OCI-LY3 (cell line): ENCODE data around the gene NXT1.

ENCODE experiments used
- H2AFZ ChIP-seq: fragments of 200-600, 300-600 bp; shearing (Covaris generic); 2 replicates; pipeline ENCODE4 v1.6.0; 2014; ENCODE audit warnings: antibody characterized with exemption, low read depth, low read length
- H3K27ac ChIP-seq: fragments of 200-600, 300-600 bp; sonication (generic); 2 replicates; pipeline ENCODE4 v1.5.1; 2014; ENCODE audit warnings: mild to moderate bottlenecking, low read length, moderate library complexity, mixed read lengths
- H3K27me3 ChIP-seq: fragments of 200-600, 300-600 bp; sonication (generic); 2 replicates; pipeline ENCODE4 v1.6.1; 2014; ENCODE audit warnings: low read depth, low read length, mixed read lengths
- H3K36me3 ChIP-seq: fragments of 200-600, 300-600 bp; sonication (generic); replicated peaks from 2 replicates; pipeline ENCODE3; 2014; ENCODE audit warnings: low read depth, low read length, mixed read lengths
- H3K4me1 ChIP-seq: fragments of 300-600, 200-600 bp; sonication (generic); 2 replicates; pipeline ENCODE4 v1.6.1; 2014; ENCODE audit warnings: low read length, mixed read lengths
- H3K4me2 ChIP-seq: fragments of 200-600, 300-600 bp; sonication (generic); 2 replicates; pipeline ENCODE4 v1.6.1; 2014; ENCODE audit warnings: low read length, mixed read lengths
- H3K4me3 ChIP-seq: fragments of 300-600, 200-600 bp; sonication (generic); 2 replicates; pipeline ENCODE4 v1.5.1; 2014; ENCODE audit warnings: antibody characterized with exemption, mild to moderate bottlenecking, low read length, moderate library complexity
- H3K79me2 ChIP-seq: fragments of 300-600, 200-600 bp; shearing (Covaris generic); 2 replicates; pipeline ENCODE4 v1.6.1; 2014; ENCODE audit warnings: mild to moderate bottlenecking, low read length, mixed read lengths
- H3K9ac ChIP-seq: fragments of 300-600, 200-600 bp; shearing (Covaris generic); 2 replicates; pipeline ENCODE4 v1.6.0; 2014; ENCODE audit warnings: mild to moderate bottlenecking, low read length, moderate library complexity
- H3K9me3 ChIP-seq: fragments of 200-600, 300-600 bp; shearing (Covaris generic); 2 replicates; pipeline ENCODE4 v1.6.1; 2014; ENCODE audit warnings: low read length, mixed read lengths; ENCODE audit not compliant: insufficient read depth
- H4K20me1 ChIP-seq: fragments of 200-600, 300-600 bp; sonication (generic); 2 replicates; pipeline ENCODE4 v1.6.1; 2016; ENCODE audit warnings: low read length, mixed read lengths; ENCODE audit not compliant: insufficient read depth
- EZH2phosphoT487 ChIP-seq: fragments of 200-600 bp; shearing (Covaris generic); IDR thresholded peaks from 2 replicates; pipeline ENCODE4 v1.6.1; 2018; ENCODE audit warnings: antibody characterized with exemption, mixed run types, low read depth
- TF ChIP-seq, protein P1 (sequence below): fragments of 200-600, 300-600 bp; sonication (generic); IDR thresholded peaks from 2 replicates; pipeline ENCODE4 v1.5.1; 2014; ENCODE audit warnings: antibody characterized with exemption, low read length, low read depth

Gene NXT1

DNA sequence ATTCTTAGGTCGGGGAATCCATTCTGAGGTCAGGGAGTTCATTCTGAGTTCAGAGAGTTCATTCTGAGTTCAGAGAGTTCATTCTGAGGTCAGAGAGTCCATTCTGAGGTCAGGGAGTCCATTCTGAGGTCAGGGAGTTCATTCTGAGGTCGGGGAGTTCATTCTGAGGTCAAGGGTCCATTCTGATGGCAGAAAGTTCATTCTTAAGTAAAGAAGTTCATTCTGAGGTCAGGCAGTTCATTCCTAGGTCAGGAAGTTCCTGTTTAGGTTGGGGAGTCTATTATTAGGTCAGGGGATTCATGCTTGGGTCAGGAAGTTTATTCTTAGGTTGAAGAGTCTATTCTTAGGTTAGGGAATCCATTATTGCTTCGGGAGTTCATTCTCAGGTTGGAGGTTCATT is 16.5 kb upstream of the NXT1 start:
- Histone ChIP-seq H3K4me2 (no peak overlapping the region), H3K27ac (no peak overlapping the region), H3K36me3 (peaks cover 6% of the 10 kb centered on the region), H3K9me3 (no peaks in the 10 kb centered on the region), H3K9ac (no peak overlapping the region), H3K27me3 (no peaks in the 10 kb centered on the region), H3K4me1 (peaks cover 12% of the 10 kb centered on the region), H3K79me2 (no peaks in the 10 kb centered on the region), H3K4me3 (no peak overlapping the region), H4K20me1 (no peaks in the 10 kb centered on the region), H2AFZ (no peak overlapping the region)
- no peak for TF ChIP-seq EZH2phosphoT487
- TF ChIP-seq, protein P1, sequence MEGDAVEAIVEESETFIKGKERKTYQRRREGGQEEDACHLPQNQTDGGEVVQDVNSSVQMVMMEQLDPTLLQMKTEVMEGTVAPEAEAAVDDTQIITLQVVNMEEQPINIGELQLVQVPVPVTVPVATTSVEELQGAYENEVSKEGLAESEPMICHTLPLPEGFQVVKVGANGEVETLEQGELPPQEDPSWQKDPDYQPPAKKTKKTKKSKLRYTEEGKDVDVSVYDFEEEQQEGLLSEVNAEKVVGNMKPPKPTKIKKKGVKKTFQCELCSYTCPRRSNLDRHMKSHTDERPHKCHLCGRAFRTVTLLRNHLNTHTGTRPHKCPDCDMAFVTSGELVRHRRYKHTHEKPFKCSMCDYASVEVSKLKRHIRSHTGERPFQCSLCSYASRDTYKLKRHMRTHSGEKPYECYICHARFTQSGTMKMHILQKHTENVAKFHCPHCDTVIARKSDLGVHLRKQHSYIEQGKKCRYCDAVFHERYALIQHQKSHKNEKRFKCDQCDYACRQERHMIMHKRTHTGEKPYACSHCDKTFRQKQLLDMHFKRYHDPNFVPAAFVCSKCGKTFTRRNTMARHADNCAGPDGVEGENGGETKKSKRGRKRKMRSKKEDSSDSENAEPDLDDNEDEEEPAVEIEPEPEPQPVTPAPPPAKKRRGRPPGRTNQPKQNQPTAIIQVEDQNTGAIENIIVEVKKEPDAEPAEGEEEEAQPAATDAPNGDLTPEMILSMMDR: no peak

DNA sequence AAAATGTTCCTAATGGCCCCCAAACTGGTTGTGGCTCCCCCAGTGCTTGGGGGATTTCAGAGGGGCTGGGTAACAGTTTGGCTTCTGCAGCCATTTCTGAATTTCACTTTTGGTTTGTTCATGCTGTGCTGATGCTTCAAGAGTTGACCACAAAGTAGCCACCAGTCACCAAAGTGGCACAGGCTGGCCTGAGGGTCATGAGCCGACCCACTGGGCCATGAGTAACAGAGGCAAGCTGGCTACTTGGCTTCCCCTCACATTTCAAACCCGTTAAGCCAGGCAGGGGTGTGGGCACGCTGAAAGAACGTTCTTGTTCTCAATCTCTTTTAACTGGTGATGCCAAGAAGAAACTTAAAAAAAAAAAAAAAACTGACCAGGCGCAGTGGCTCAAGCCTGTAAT is 15.1 kb upstream of the NXT1 start:
- no peak overlapping the region for H3K27ac ChIP-seq
- H3K9ac ChIP-seq: no peak overlapping the region
- no peaks in the 10 kb centered on the region for H3K9me3 ChIP-seq
- H3K4me3 ChIP-seq: no peak overlapping the region
- TF ChIP-seq, protein P1: no peak
- no peak for TF ChIP-seq EZH2phosphoT487
- peaks cover 16% of the 10 kb centered on the region for H3K4me1 ChIP-seq
- no peaks in the 10 kb centered on the region for H3K36me3 ChIP-seq
- H3K79me2 ChIP-seq: no peaks in the 10 kb centered on the region
- H3K4me2 ChIP-seq: no peak overlapping the region
- no peaks in the 10 kb centered on the region for H3K27me3 ChIP-seq
- H4K20me1 ChIP-seq: no peaks in the 10 kb centered on the region
- H2AFZ ChIP-seq: no peak overlapping the region

DNA sequence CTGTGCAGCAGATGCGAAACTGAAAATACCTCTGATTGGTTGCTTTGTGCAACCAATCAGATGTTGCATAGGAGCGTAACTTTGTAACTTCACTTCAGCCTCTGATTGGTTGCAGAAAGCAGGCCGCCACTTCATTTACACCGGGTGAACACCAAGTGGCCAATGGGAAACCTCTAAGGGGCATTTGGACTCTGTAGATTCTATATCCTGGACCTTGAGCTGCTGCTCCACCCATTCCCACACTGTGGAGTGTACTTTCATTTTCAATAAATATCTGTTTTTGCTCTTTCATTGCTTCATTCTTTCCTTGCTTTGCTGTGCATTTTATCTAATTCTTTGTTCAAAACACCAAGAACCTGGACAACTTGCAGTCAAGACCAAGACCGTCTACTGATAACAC is 14.1 kb upstream of the NXT1 start:
- no peak overlapping the region for H2AFZ ChIP-seq
- no peaks in the 10 kb centered on the region for H3K27me3 ChIP-seq

DNA sequence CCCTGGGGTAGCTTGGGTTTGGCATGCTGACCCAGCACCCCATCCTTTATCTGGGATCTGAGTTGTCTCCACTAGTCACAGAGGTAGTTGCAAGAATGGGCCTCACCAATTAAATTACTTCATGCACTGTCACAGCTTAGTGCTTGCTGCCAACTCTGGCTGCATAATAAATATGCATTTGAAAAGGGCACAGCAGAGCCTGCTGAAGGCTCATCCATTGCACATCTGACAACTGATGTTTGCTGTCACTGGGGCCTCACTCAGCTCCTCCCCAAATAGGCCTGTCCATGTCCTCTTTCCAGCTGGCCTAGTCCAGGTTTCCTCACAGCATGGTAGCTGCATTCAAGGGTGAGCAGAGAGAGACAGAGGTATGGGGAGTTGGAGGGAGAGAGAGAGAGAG is 13.3 kb upstream of the NXT1 start:
- Histone ChIP-seq H3K4me3 (no peak overlapping the region), H3K9me3 (no peaks in the 10 kb centered on the region), H3K4me1 (peaks cover 18% of the 10 kb centered on the region), H2AFZ (no peak overlapping the region), H3K4me2 (no peak overlapping the region), H3K79me2 (no peaks in the 10 kb centered on the region), H4K20me1 (peaks cover 1% of the 10 kb centered on the region; the same call in 1 of the 2 replicates), H3K36me3 (no peaks in the 10 kb centered on the region), H3K27me3 (no peaks in the 10 kb centered on the region), H3K27ac (no peak overlapping the region), H3K9ac (no peak overlapping the region)
- TF ChIP-seq EZH2phosphoT487: no peak
- TF ChIP-seq, protein P1: no peak

More for the DNA sequence above, 14.1 kb upstream of the NXT1 start:
- H3K4me3 ChIP-seq: no peak overlapping the region
- H3K27ac ChIP-seq: no peak overlapping the region
- no peaks in the 10 kb centered on the region for H3K36me3 ChIP-seq
- H3K79me2 ChIP-seq: no peaks in the 10 kb centered on the region
- H3K4me2 ChIP-seq: no peak overlapping the region
- no peaks in the 10 kb centered on the region for H3K9me3 ChIP-seq
- peaks cover 24% of the 10 kb centered on the region for H3K4me1 ChIP-seq
- no peaks in the 10 kb centered on the region for H4K20me1 ChIP-seq
- H3K9ac ChIP-seq: no peak overlapping the region
- TF ChIP-seq EZH2phosphoT487: no peak
- TF ChIP-seq, protein P1: no peak
